ENCODE data around the gene TSPAN17.

DNA sequence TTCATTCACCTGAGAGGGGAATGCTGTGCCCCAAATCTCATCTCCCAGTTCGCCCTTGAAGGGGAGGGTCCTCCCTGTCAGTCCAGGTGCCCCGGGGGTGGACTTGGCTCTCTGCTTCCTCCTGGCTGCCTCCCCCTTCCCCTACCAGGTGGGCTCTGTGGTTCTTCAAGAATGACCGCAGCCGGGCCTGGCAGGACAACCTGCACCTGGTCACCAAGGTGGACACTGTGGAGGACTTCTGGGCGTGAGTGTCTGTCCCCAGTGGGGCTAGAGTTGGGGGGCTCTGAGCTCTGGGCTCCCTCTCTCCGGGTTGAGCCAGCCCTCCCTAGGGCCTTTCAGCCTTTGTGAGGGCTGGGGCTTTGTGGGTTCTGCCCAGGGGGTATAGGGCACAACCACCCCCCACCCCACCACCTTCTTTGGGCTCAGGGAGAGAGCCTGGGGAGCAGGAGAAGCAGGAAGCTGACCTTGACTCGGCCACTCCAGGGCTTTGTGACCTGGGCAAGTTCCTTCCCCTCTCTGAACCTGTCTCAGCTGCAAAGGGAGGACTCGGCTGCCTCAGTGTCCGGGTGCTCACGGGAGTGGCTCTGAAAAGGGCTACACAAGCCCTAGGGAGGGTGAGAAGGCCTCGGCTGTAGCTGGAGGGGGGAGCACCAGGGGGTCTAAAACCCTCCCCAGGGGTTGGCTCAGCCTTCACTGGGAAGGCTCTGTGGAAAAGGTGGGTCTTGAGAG, 3.6 kb upstream of the TSPAN17 start:
- TF ChIP-seq POLR2AphosphoS5 (IDR thresholded peaks at IDR 0.05; ENCODE audit: low read depth, low read length) (no peak), CTCF (IDR thresholded peaks at IDR 0.05) (no peak), GABPA (IDR thresholded peaks at IDR 0.05; ENCODE audit: low read depth) (no peak), JUND (IDR thresholded peaks at IDR 0.05) (no peak), NRF1 (IDR thresholded peaks at IDR 0.05; ENCODE audit: low read depth, low read length) (no peak), TEAD4 (IDR thresholded peaks at IDR 0.05; ENCODE audit: borderline replicate concordance, insufficient read depth) (no peak), RFX5 (IDR thresholded peaks at IDR 0.05; ENCODE audit: low read length) (no peak), CHD2 (IDR thresholded peaks at IDR 0.05; ENCODE audit: low read length, partially characterized antibody) (no peak), ELF1 (IDR thresholded peaks at IDR 0.05) (no peak), ZBTB33 (IDR thresholded peaks at IDR 0.05; ENCODE audit: borderline replicate concordance, low read depth) (no peak)
- TF ChIP-seq, protein P1, sequence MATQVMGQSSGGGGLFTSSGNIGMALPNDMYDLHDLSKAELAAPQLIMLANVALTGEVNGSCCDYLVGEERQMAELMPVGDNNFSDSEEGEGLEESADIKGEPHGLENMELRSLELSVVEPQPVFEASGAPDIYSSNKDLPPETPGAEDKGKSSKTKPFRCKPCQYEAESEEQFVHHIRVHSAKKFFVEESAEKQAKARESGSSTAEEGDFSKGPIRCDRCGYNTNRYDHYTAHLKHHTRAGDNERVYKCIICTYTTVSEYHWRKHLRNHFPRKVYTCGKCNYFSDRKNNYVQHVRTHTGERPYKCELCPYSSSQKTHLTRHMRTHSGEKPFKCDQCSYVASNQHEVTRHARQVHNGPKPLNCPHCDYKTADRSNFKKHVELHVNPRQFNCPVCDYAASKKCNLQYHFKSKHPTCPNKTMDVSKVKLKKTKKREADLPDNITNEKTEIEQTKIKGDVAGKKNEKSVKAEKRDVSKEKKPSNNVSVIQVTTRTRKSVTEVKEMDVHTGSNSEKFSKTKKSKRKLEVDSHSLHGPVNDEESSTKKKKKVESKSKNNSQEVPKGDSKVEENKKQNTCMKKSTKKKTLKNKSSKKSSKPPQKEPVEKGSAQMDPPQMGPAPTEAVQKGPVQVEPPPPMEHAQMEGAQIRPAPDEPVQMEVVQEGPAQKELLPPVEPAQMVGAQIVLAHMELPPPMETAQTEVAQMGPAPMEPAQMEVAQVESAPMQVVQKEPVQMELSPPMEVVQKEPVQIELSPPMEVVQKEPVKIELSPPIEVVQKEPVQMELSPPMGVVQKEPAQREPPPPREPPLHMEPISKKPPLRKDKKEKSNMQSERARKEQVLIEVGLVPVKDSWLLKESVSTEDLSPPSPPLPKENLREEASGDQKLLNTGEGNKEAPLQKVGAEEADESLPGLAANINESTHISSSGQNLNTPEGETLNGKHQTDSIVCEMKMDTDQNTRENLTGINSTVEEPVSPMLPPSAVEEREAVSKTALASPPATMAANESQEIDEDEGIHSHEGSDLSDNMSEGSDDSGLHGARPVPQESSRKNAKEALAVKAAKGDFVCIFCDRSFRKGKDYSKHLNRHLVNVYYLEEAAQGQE (IDR thresholded peaks at IDR 0.05; ENCODE audit: low read depth, low read length): no peak
- TF ChIP-seq, protein P2, sequence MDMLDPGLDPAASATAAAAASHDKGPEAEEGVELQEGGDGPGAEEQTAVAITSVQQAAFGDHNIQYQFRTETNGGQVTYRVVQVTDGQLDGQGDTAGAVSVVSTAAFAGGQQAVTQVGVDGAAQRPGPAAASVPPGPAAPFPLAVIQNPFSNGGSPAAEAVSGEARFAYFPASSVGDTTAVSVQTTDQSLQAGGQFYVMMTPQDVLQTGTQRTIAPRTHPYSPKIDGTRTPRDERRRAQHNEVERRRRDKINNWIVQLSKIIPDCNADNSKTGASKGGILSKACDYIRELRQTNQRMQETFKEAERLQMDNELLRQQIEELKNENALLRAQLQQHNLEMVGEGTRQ (IDR thresholded peaks at IDR 0.05; ENCODE audit: borderline replicate concordance, low read depth, low read length): no peak
